Hypothalamus (tissue), 51 donors: ENCODE results near the gene FXR1.
"Not testable (repeated sequence)": the region's sequence is repeated elsewhere in the genome, so short reads cannot be mapped to it uniquely, and the experiment has no call there.

ENCODE experiments used
- DNase-seq, 51 donors: peaks; one replicate each; lab custom pipeline; 2025; lab: John Stamatoyannopoulos, UW

Gene FXR1

DNA sequence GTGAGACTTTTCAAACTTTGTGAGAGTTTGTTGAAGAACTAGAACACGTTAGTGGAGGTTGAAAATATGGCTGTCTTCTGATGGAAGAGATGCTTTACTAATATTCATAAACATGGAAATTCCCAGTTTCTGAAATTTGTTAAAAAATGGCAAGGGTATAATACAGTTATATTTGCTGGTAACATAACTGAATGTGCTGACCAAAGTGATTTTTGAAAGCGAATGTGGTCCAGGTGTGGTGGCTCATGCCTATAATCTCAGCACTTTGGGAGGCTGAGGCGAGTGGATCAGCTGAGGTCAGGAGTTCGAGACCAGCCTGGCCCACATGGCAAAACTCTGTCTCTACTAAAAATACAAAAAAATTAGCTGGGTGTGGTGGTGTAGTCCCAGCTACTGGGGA, 18.1 kb downstream of the FXR1 start:
- DNase-seq = no peak

DNA sequence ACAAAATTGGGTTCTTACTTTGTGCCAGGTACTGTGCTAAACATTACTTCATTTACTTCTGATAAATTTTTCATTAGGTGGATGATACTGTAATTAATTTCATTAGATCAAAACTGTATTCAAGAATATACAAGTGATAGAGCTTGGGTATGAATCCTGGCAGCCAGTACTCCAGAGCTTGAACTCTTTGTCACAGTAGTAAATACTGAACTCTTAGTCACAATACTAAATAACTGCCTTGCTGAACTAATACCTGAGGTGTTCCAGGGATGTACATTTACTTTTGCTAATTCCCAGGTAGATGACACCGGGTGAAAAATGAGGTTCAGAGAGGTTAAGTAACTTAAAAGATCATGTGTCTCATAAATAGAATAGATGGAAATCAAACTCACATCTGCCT, 20.3 kb downstream of the FXR1 start:
- no peak for DNase-seq

DNA sequence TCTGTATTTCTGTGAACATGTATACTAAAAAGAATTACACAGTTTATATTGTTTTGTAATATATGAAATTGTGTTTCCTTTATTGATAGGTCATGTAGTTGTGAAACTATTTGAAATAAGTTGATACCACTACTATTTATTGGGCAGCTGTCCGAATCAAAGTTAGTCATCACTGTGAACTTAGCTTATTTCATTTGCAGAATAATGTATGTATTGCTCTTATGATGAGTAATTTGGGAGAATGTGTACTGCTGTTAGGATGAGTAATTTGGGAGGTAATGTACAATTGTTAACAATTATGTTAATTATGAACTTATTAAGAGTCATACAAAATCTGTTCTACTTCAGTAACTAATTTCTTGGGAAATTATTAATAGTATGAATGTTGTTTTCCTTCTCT, 22.2 kb downstream of the FXR1 start:
- no peak for DNase-seq

DNA sequence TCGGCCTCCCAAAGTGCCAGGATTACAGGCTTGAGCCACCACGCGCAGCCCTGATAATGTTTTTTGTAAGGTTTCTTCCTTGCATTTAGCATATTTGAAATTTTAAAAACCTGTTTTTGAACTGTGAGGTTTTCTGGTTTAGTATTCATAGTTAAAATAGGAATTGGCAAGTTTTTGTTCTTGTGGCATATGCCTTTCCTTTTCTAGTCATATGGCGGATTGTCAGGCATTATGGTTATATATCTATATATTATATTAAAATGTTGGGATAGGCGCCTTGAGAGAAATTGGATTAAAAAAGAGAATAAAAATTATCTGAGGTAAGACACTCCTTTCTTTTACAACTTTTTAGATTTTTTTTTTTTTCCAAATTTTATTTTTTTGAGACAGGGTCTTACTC, 28.4 kb downstream of the FXR1 start:
- no peak for DNase-seq

DNA sequence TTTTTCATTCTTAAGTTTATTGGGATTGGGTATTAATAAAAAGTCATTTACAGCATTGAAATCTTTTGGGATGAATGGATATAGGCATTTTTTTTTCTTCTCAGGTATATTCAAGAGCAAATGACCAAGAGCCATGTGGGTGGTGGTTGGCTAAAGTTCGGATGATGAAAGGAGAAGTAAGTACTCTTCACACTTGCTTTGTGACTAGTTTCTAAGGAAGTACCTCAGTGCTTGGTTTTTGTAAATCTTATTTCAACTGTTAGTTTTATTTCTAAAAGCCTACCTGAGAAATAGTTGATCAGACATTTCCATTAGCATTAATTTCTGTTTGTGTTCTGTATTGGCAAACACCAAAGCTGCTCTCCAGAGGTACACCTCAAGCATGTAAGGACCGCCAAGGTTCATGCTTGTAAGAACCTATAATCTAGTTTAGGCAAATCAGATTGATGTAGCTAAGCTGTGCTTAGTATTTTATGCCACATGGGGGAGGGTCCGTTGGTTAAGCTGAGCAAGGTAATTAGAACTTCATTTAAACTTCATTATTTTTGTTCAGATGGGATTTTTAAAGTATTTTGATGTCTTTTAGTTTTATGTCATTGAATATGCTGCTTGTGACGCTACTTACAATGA, 35.4 kb downstream of the FXR1 start:
- DNase-seq = no peak

GRCh38 chr3:180959691-180960090, 47.2 kb downstream of the FXR1 start:
- no peak for DNase-seq

- no peak for DNase-seq
Measured at GRCh38 chr3:180961087-180961486, 48.6 kb downstream of the FXR1 start.

GRCh38 chr3:180961552-180961951, 49.1 kb downstream of the FXR1 start:
- DNase-seq = no peak

DNA sequence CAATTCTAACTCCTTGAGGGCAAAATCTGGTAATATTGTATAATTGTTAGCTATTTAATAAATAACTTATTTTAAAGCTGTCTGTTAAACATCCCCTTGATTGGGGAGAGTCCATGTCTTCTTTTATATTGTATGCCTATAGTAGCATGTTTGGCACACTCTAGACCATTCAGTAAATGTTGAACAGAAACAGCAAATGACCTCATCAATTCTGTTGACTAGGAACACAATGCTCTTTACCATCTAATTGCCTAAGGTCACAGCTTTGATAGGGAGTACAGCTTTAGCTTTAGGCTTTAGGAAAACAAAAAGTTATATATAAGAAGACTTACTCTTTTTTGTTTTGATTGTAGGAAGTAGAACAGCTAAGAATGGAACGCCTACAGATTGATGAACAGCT, 50.1 kb downstream of the FXR1 start:
- no peak for DNase-seq

DNA sequence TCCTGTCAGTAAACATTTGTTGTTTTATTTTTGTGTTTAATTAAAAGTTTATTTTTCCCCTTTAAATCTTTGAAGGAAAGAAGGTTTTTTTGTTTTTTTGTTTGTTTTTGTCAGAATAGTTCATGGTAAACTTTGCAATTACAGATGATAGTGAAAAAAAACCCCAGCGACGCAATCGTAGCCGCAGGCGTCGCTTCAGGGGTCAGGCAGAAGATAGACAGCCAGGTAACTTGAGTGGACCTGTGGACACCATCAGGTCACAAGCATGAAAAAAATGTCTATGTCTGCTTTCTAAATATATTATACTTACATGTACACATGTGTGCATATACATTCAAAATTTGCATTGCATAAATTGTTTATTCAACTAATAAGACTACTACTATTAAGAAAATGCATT, 58.5 kb downstream of the FXR1 start:
- DNase-seq = no peak

DNA sequence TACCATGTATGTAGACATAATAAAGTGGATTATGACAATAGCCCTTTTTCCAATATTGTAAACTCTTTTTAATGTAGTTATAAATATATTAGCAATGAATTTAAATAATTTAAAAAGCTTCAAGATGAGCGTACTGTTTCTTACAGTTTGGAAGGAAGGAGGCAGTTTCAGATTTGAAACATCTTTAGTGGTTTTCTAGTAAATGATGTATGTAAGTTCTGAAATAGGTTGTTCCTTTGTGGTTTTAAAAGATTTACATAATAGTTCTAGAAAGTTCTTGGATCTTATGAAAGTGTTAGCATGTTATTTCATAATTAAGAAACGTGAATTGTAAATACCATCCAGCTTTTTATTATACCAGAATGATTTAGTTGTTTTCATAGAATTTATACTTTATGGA, 61.1 kb downstream of the FXR1 start:
- no peak for DNase-seq

DNA sequence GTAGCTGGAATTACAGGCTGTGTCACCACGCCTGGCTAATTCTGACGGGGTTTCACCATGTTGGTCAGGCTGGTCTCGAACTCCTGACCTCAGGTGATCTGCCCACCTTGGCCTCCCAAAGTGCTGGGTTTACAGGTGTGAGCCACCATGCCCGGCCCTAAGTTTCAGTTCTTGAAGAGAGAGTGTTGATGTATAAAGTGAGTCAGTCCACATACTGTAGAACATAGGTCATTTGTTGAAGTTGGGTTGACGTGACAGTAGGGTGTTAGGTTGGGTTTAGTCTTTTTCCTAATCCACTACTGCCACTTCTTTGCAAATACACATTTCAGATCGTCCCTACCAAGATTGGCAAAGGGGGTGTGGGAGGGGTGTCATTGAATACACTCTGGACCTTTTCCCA, 61.8 kb downstream of the FXR1 start:
- no peak for DNase-seq

- DNase-seq = no peak
Measured at GRCh38 chr3:180977498-180977897, 65.0 kb downstream of the FXR1 start.

GRCh38 chr3:180979961-180980360, 67.5 kb downstream of the FXR1 start:
- DNase-seq = no peak

GRCh38 chr3:180980611-180981010, 68.1 kb downstream of the FXR1 start:
- no peak for DNase-seq

DNA sequence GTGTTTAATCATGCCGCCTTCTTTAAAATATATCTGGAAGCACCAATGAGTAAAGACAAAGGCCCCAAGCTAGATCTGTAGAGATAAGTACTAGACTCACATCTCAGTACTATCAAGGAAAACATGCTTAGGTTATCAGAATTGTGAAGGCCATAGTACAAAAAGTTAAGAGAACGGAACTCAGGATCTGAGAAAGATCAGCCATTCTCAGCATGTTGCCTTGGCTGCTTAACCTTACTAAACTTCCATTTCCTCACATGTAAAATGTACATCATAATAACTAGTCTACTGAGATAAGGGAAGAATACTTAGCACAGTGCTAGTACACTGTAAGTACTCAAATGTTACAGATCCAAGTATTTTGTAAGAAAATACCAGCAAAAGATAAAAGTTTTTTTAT, 69.4 kb downstream of the FXR1 start:
- no peak for DNase-seq

GRCh38 chr3:180983136-180983535, 70.7 kb downstream of the FXR1 start:
- no peak for DNase-seq

DNA sequence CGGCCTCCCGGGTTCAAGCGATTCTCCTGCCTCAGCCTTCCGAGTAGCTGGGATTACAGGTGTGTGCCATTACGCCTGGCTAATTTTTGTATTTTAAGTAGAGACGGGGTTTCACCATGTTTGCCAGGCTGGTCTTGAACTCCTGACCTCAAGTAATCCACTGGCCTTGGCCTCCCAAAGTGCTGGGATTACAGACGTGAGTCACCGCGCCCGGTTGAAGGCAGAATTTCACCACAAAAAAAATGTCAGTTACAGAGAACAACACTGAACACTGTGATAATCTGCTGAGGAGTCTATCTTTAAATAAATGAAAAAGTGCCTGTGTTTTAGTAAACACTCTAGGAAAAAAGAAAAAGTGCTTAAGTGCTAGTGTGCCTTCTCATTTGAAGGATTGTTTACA, 73.9 kb downstream of the FXR1 start:
- DNase-seq = not testable (repeated sequence)

DNA sequence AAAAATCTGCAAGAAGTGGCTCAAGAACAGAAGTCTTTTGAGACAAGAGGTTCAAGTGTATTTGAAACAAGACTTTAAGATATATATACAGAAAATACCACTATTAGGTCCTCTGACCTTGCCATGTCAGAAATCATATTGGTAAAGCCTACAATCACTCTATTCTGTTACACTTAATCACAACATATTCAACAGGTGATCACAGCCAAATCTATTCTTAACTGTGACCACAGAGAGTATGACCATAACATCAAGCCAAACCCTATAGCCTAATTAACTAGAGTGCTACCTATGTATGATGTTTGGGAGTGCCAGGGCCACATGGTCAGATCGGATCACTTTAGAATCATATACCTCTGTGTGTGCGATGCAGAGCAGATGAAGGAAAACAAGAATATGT, 74.9 kb downstream of the FXR1 start:
- DNase-seq = no peak

- DNase-seq = peak; percentile 48 to 96 (median 88)
Measured at GRCh38 chr3:180989291-180990163, 77.1 kb downstream of the FXR1 start, which contains the start of gene DNAJC19. TSS of gene DNAJC19 (minus strand) at chr3:180989736. CDS start at chr3:180989602, 134 bp downstream.

GRCh38 chr3:180990505-180990904, 78.0 kb downstream of the FXR1 start:
- DNase-seq = no peak

GRCh38 chr3:180996415-180996932, 84.0 kb downstream of the FXR1 start:
- DNase-seq = no peak
